ENCODE results near the gene ATP6V0A1. TPM values are rescaled to one million over a fixed set of nuclear protein-coding genes. Genes with fewer than 3 reads are reported as not detected.
A peak's percentile ranks its signal among the peaks of the same experiment; 100 is the strongest.

The ATP6V0A1 gene
- total and polyA plus RNA-seq, 4 experiments from 2014 or later = 3.9 to 15.9 (median 9.7) TPM

- H3K4me3 ChIP-seq (ENCODE audit: low read length in 2 of 2) = no peak overlapping the region
- no peak for DNase-seq
- H3K36me3 Mint-ChIP-seq = no peaks in the 10 kb centered on the region
Observed at GRCh38 chr17:42423766-42424165, 34.9 kb upstream of the ATP6V0A1 start.

GRCh38 chr17:42424991-42425610 is 33.6 kb upstream of the ATP6V0A1 start:
- Histone ChIP-seq H3K9me3 (ENCODE audit: control insufficient read depth in 1 of 2, low read length in 2 of 2) (no peaks in the 10 kb centered on the region), H3K27me3 (ENCODE audit: insufficient read depth, low read length) (peaks cover 12% of the 10 kb centered on the region), H3K4me1 (ENCODE audit: insufficient read depth, low read length) (peaks cover 21% of the 10 kb centered on the region), H3K27ac (ENCODE audit: low read depth, low read length) (no peak overlapping the region), H3K36me3 (ENCODE audit: insufficient read depth, low read length) (no peaks in the 10 kb centered on the region), H3K4me3 (ENCODE audit: low read length in 2 of 2) (no peak overlapping the region)
- no peak for DNase-seq
- CTCF ChIA-PET (ENCODE audit: partially characterized antibody) = interaction anchor here (1.8 kb wide), 1 partner anchor 106 kb away, joined by 4 read pairs; no protein-coding TSS in a partner anchor
- H3K36me3 Mint-ChIP-seq = no peaks in the 10 kb centered on the region
- H3K4me1 Mint-ChIP-seq = peaks cover 6 to 24% (median 11%) of the 10 kb centered on the region in 4 donors
- intact Hi-C loops (cut with micrococcal nuclease) = loop anchor here (5.0 kb wide), 1 partner anchor 32 kb away; the partner anchor contains the start of gene ATP6V0A1
- POLR2A ChIA-PET (ENCODE audit: partially characterized antibody) = no interaction called here
- H3K27me3 Mint-ChIP-seq = peaks cover 7 to 25% of the 10 kb centered on the region in 2 donors
- H3K4me3 Mint-ChIP-seq = peak overlapping the region in 2 of 8 donors; percentile 4 to 44
- no peaks in the 10 kb centered on the region for H3K9me3 Mint-ChIP-seq
- H3K27ac Mint-ChIP-seq = no peak overlapping the region

More at GRCh38 chr17:42423766-42424165, 34.9 kb upstream of the ATP6V0A1 start:
- Histone ChIP-seq H3K27me3 (ENCODE audit: insufficient read depth, low read length) (peaks cover 12% of the 10 kb centered on the region), H3K36me3 (ENCODE audit: insufficient read depth, low read length) (no peaks in the 10 kb centered on the region), H3K27ac (ENCODE audit: low read depth, low read length) (no peak overlapping the region), H3K4me1 (ENCODE audit: insufficient read depth, low read length) (peaks cover 21% of the 10 kb centered on the region), H3K9me3 (ENCODE audit: control insufficient read depth in 1 of 2, low read length in 2 of 2) (no peaks in the 10 kb centered on the region)
- Mint-ChIP-seq H3K4me1 (peaks cover 6 to 24% (median 12%) of the 10 kb centered on the region in 4 donors), H3K27me3 (peaks cover 7 to 25% of the 10 kb centered on the region in 2 donors), H3K9me3 (no peaks in the 10 kb centered on the region), H3K27ac (no peak overlapping the region), H3K4me3 (peak overlapping the region in 4 of 8 donors; percentile 64 to 91 (median 82))
- intact Hi-C loops (cut with micrococcal nuclease) = loop anchor here (5.0 kb wide), 1 partner anchor 34 kb away; the partner anchor contains the start of gene ATP6V0A1
- ChIA-PET POLR2A (ENCODE audit: partially characterized antibody) (interaction anchor here (0.6 kb wide), 1 partner anchor 37 kb away, joined by 3 read pairs; no protein-coding TSS in a partner anchor), CTCF (ENCODE audit: partially characterized antibody) (interaction anchor here (0.6 to 2.2 kb wide), 8 partner anchors 9 to 103 kb away, joined by 3 to 7 read pairs (median 5); no protein-coding TSS in a partner anchor)

- Mint-ChIP-seq H3K27ac (no peak overlapping the region), H3K4me3 (no peak overlapping the region), H3K27me3 (peaks cover 6 to 19% of the 10 kb centered on the region in 2 donors), H3K36me3 (no peaks in the 10 kb centered on the region), H3K9me3 (no peaks in the 10 kb centered on the region), H3K4me1 (peaks cover 0 to 4% (median 1%) of the 10 kb centered on the region in 4 donors)
- POLR2A ChIA-PET (ENCODE audit: partially characterized antibody) = interaction anchor here (1.0 kb wide), 1 partner anchor 89 kb away, joined by 3 read pairs; no protein-coding TSS in a partner anchor
- H3K36me3 ChIP-seq (ENCODE audit: insufficient read depth, low read length) = no peaks in the 10 kb centered on the region
- no peak overlapping the region for H3K4me3 ChIP-seq (ENCODE audit: low read length in 2 of 2)
- intact Hi-C loops (cut with micrococcal nuclease) = loop anchor here (1.0 kb wide), 2 partner anchors 89 to 99 kb away; no protein-coding TSS in a partner anchor
- H3K9me3 ChIP-seq (ENCODE audit: control insufficient read depth in 1 of 2, low read length in 2 of 2) = no peaks in the 10 kb centered on the region
- peaks cover 6% of the 10 kb centered on the region for H3K4me1 ChIP-seq (ENCODE audit: insufficient read depth, low read length)
- peaks cover 6% of the 10 kb centered on the region for H3K27me3 ChIP-seq (ENCODE audit: insufficient read depth, low read length)
- peak in 4 of 5 donors; percentile 49 to 58 (median 52) for DNase-seq
- no peak overlapping the region for H3K27ac ChIP-seq (ENCODE audit: low read depth, low read length)
- CTCF ChIA-PET (ENCODE audit: partially characterized antibody) = interaction anchor here (0.6 to 6.2 kb wide), 17 partner anchors 9 to 522 kb away, joined by 3 to 86 read pairs (median 3); no protein-coding TSS in a partner anchor
Observed at GRCh38 chr17:42428141-42428944, 30.3 kb upstream of the ATP6V0A1 start.

- ChIA-PET POLR2A (ENCODE audit: partially characterized antibody) (interaction anchor here (0.6 kb wide), 1 partner anchor 142 kb away, joined by 3 read pairs; no protein-coding TSS in a partner anchor), CTCF (ENCODE audit: partially characterized antibody) (interaction anchor here (0.6 to 6.2 kb wide), 7 partner anchors 8 to 115 kb away, joined by 3 to 86 read pairs (median 4); no protein-coding TSS in a partner anchor)
- peaks cover 0 to 3% (median 2%) of the 10 kb centered on the region in 4 donors for H3K4me1 Mint-ChIP-seq
- H3K27ac Mint-ChIP-seq = peak overlapping the region in 1 of 7 donors; percentile 5
- H3K27ac ChIP-seq (ENCODE audit: low read depth, low read length) = no peak overlapping the region
- H3K4me3 ChIP-seq (ENCODE audit: low read length in 2 of 2) = no peak overlapping the region
- H3K27me3 Mint-ChIP-seq = peaks cover 7 to 15% of the 10 kb centered on the region in 2 donors
- intact Hi-C loops (cut with micrococcal nuclease) = no loop called here
- H3K27me3 ChIP-seq (ENCODE audit: insufficient read depth, low read length) = no peaks in the 10 kb centered on the region
- no peaks in the 10 kb centered on the region for H3K9me3 ChIP-seq (ENCODE audit: control insufficient read depth in 1 of 2, low read length in 2 of 2)
- H3K4me3 Mint-ChIP-seq = no peak overlapping the region
- H3K4me1 ChIP-seq (ENCODE audit: insufficient read depth, low read length) = peaks cover 4% of the 10 kb centered on the region
- H3K36me3 Mint-ChIP-seq = no peaks in the 10 kb centered on the region
- no peaks in the 10 kb centered on the region for H3K9me3 Mint-ChIP-seq
- no peaks in the 10 kb centered on the region for H3K36me3 ChIP-seq (ENCODE audit: insufficient read depth, low read length)
- no peak for DNase-seq
Observed at GRCh38 chr17:42429726-42430447, 28.8 kb upstream of the ATP6V0A1 start.

GRCh38 chr17:42431758-42432161 is 26.9 kb upstream of the ATP6V0A1 start:
- H3K36me3 Mint-ChIP-seq = no peaks in the 10 kb centered on the region
- no peaks in the 10 kb centered on the region for H3K9me3 Mint-ChIP-seq
- no peak overlapping the region for H3K27ac Mint-ChIP-seq
- ChIA-PET POLR2A (ENCODE audit: partially characterized antibody) (no interaction called here), CTCF (ENCODE audit: partially characterized antibody) (interaction anchor here (0.9 to 6.2 kb wide), 2 partner anchors 81 to 87 kb away, joined by 3 to 86 read pairs; no protein-coding TSS in a partner anchor)
- DNase-seq = no peak
- no peak overlapping the region for H3K4me3 ChIP-seq (ENCODE audit: low read length in 2 of 2)
- H3K27ac ChIP-seq (ENCODE audit: low read depth, low read length) = no peak overlapping the region
- H3K4me1 ChIP-seq (ENCODE audit: insufficient read depth, low read length) = peaks cover 4% of the 10 kb centered on the region
- no peak overlapping the region for H3K4me3 Mint-ChIP-seq
- H3K27me3 Mint-ChIP-seq = peaks cover 7 to 12% of the 10 kb centered on the region in 2 donors
- no peaks in the 10 kb centered on the region for H3K36me3 ChIP-seq (ENCODE audit: insufficient read depth, low read length)
- intact Hi-C loops (cut with micrococcal nuclease) = no loop called here
- H3K9me3 ChIP-seq (ENCODE audit: control insufficient read depth in 1 of 2, low read length in 2 of 2) = no peaks in the 10 kb centered on the region
- H3K4me1 Mint-ChIP-seq = peaks cover 0 to 3% (median 2%) of the 10 kb centered on the region in 4 donors
- H3K27me3 ChIP-seq (ENCODE audit: insufficient read depth, low read length) = no peaks in the 10 kb centered on the region

- intact Hi-C loops (cut with micrococcal nuclease) = no loop called here
- ChIA-PET CTCF (ENCODE audit: partially characterized antibody) (no interaction called here), POLR2A (ENCODE audit: partially characterized antibody) (no interaction called here)
- H3K4me3 ChIP-seq (ENCODE audit: low read length in 2 of 2) = no peak overlapping the region
- peaks cover 7% of the 10 kb centered on the region in 2 donors for H3K27me3 Mint-ChIP-seq
- no peaks in the 10 kb centered on the region for H3K9me3 ChIP-seq (ENCODE audit: control insufficient read depth in 1 of 2, low read length in 2 of 2)
- H3K27ac ChIP-seq (ENCODE audit: low read depth, low read length) = no peak overlapping the region
- no peaks in the 10 kb centered on the region for H3K36me3 ChIP-seq (ENCODE audit: insufficient read depth, low read length)
- DNase-seq = no peak
- H3K4me1 ChIP-seq (ENCODE audit: insufficient read depth, low read length) = peaks cover under 1% of the 10 kb centered on the region
- no peak overlapping the region for H3K27ac Mint-ChIP-seq
- H3K27me3 ChIP-seq (ENCODE audit: insufficient read depth, low read length) = no peaks in the 10 kb centered on the region
- H3K4me3 Mint-ChIP-seq = no peak overlapping the region
- H3K36me3 Mint-ChIP-seq = no peaks in the 10 kb centered on the region
- H3K4me1 Mint-ChIP-seq = peaks cover 0 to 5% (median 1%) of the 10 kb centered on the region in 4 donors
- H3K9me3 Mint-ChIP-seq = no peaks in the 10 kb centered on the region
Observed at GRCh38 chr17:42436391-42436790, 22.3 kb upstream of the ATP6V0A1 start.

All from CD4-positive, alpha-beta memory T cell (primary cell).